ENCODE measurements around the gene OR13A1. TPM values are rescaled to one million over a fixed set of nuclear protein-coding genes. Genes with fewer than 3 reads are reported as not detected.
"Not testable (repeated sequence)": the region's sequence is repeated elsewhere in the genome, so short reads cannot be mapped to it uniquely, and the experiment has no call there.

OR13A1 gene
- total RNA-seq, 3 donors from 2014 or later = 0.15 to 0.33 TPM; not detected in 1

GRCh38 chr10:45282061-45282460 lies 33.3 kb downstream of the OR13A1 start:
- Histone ChIP-seq H3K27me3 (no peaks in the 10 kb centered on the region), H3K27ac (no peak overlapping the region), H3K9me3 (no peaks in the 10 kb centered on the region), H3K36me3 (no peaks in the 10 kb centered on the region), H3K4me3 (no peak overlapping the region), H3K4me1 (no peaks in the 10 kb centered on the region)
- intact Hi-C loops (cut with DNase I; ENCODE audit: low total_unique reads) = no loop called here
- no peak for DNase-seq (ENCODE audit: low spot score in 2 of 2)
- TF ChIP-seq POLR2A (IDR thresholded peaks at IDR 0.05) (no peak), POLR2AphosphoS5 (IDR thresholded peaks at IDR 0.05) (no peak), CTCF (IDR thresholded peaks at IDR 0.05) (no peak)

GRCh38 chr10:45280113-45280760 lies 35.2 kb downstream of the OR13A1 start:
- Histone ChIP-seq H3K27ac (no peak overlapping the region), H3K36me3 (no peaks in the 10 kb centered on the region), H3K4me1 (no peaks in the 10 kb centered on the region), H3K4me3 (no peak overlapping the region), H3K9me3 (no peaks in the 10 kb centered on the region), H3K27me3 (no peaks in the 10 kb centered on the region)
- TF ChIP-seq CTCF (IDR thresholded peaks at IDR 0.05) (no peak), POLR2A (IDR thresholded peaks at IDR 0.05) (no peak), POLR2AphosphoS5 (IDR thresholded peaks at IDR 0.05) (no peak)
- intact Hi-C loops (cut with DNase I; ENCODE audit: low total_unique reads) = no loop called here
- no peak for DNase-seq (ENCODE audit: low spot score in 2 of 2)

GRCh38 chr10:45279682-45280081 lies 35.7 kb downstream of the OR13A1 start:
- intact Hi-C loops (cut with DNase I; ENCODE audit: low total_unique reads) = no loop called here
- no peak for DNase-seq (ENCODE audit: low spot score in 2 of 2)
- H3K27ac ChIP-seq = no peak overlapping the region
- H3K4me3 ChIP-seq = no peak overlapping the region
- H3K9me3 ChIP-seq = no peaks in the 10 kb centered on the region
- H3K4me1 ChIP-seq = no peaks in the 10 kb centered on the region
- H3K27me3 ChIP-seq = no peaks in the 10 kb centered on the region
- no peak for TF ChIP-seq CTCF (IDR thresholded peaks at IDR 0.05)
- H3K36me3 ChIP-seq = no peaks in the 10 kb centered on the region

GRCh38 chr10:45278860-45279498 lies 36.4 kb downstream of the OR13A1 start:
- Histone ChIP-seq H3K27ac (no peak overlapping the region), H3K4me1 (no peaks in the 10 kb centered on the region), H3K36me3 (no peaks in the 10 kb centered on the region), H3K4me3 (no peak overlapping the region), H3K27me3 (no peaks in the 10 kb centered on the region), H3K9me3 (no peaks in the 10 kb centered on the region)
- intact Hi-C loops (cut with DNase I; ENCODE audit: low total_unique reads) = no loop called here
- TF ChIP-seq POLR2A (IDR thresholded peaks at IDR 0.05) (no peak), POLR2AphosphoS5 (IDR thresholded peaks at IDR 0.05) (no peak), CTCF (IDR thresholded peaks at IDR 0.05) (no peak)
- DNase-seq (ENCODE audit: low spot score in 2 of 2) = no peak

- not testable (repeated sequence) for H3K9me3 ChIP-seq
Observed at GRCh38 chr10:45276146-45276545, 39.3 kb downstream of the OR13A1 start.

More at GRCh38 chr10:45276146-45276545, 39.3 kb downstream of the OR13A1 start:
- H3K36me3 ChIP-seq; DNase-seq (ENCODE audit: low spot score in 2 of 2); H3K27ac ChIP-seq; intact Hi-C loops (cut with DNase I; ENCODE audit: low total_unique reads); H3K4me3 ChIP-seq; H3K27me3 ChIP-seq; H3K4me1 ChIP-seq: not testable (repeated sequence)
